ENCODE measurements around the gene BPI.

DNA sequence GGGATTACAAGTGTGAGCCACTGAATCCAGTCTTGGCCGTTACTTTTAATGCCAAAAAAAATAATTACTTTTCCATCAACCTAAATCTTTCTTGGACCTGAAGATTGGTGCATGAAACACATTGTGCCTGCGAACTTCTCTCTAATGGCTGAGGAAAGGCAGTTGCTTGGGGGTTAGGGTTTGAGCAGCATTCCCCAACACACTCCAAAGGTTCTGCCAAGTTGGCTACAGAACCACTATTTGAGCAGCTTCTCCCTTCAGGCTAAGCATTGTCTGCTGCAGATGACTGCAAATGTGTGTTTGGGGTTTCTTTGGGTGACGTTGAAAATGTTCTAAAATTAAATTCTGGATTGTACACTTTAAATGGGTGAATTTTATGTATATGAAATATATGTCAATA is 36.0 kb downstream of the BPI start:
- TF ChIP-seq, protein P1, sequence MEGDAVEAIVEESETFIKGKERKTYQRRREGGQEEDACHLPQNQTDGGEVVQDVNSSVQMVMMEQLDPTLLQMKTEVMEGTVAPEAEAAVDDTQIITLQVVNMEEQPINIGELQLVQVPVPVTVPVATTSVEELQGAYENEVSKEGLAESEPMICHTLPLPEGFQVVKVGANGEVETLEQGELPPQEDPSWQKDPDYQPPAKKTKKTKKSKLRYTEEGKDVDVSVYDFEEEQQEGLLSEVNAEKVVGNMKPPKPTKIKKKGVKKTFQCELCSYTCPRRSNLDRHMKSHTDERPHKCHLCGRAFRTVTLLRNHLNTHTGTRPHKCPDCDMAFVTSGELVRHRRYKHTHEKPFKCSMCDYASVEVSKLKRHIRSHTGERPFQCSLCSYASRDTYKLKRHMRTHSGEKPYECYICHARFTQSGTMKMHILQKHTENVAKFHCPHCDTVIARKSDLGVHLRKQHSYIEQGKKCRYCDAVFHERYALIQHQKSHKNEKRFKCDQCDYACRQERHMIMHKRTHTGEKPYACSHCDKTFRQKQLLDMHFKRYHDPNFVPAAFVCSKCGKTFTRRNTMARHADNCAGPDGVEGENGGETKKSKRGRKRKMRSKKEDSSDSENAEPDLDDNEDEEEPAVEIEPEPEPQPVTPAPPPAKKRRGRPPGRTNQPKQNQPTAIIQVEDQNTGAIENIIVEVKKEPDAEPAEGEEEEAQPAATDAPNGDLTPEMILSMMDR (IDR thresholded peaks at IDR 0.05 in 4 of 5, conservative IDR thresholded peaks at IDR 0.05 in 1 of 5): no peak
- no peak for TF ChIP-seq POLR2A (IDR thresholded peaks at IDR 0.05)

Data from gastrocnemius medialis (tissue), 4 donors.